GM20431 (cell line): ENCODE results near the gene BTK.
"Not testable (repeated sequence)": the region's sequence is repeated elsewhere in the genome, so short reads cannot be mapped to it uniquely, and the experiment has no call there.

ENCODE experiments used
- in situ Hi-C: fragments of 300-500 bp; cut with MseI, MboI; formaldehyde crosslinking; loops from one replicate; pipeline ENCODE4 v1.15.0; 2020; ENCODE audit warnings: low sequenced_read_pairs; ENCODE audit not compliant: unreplicated experiment

The BTK gene

GRCh38 chrX:101348452-101349192 lies 37.4 kb downstream of the BTK start, which contains the start of gene TIMM8A:
Gene TIMM8A, minus strand, starts transcription at chrX:101348742. Its CDS starts 78 bp downstream, at chrX:101348664.
- in situ Hi-C loops, result no loop called here

GRCh38 chrX:101347859-101348451 lies 38.0 kb downstream of the BTK start:
- in situ Hi-C loops, result no loop called here

DNA sequence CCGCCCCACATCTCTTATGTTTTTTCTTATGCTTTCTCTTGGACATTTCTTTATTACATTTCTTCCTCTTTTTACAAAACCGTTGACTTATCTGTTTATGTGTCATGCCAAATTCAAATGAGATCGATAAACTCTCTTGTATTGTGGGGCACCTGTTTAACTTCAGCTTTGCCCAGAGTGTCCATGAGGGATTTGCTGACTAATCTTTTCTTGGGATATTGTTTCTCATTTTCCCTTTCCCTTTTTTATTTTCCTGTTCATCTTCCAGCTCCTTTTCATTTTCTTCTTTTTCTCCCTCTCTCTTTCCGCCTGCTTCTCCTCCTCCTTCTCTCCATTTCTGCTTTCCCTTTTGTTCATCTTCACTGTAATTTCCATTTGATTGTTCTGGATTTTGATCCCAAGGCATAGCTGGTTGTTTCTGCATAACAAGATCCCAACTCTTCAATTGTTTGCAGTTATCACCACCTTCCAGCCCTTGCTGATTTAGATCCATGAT lies 48.2 kb downstream of the BTK start:
- in situ Hi-C loops, result no loop called here

DNA sequence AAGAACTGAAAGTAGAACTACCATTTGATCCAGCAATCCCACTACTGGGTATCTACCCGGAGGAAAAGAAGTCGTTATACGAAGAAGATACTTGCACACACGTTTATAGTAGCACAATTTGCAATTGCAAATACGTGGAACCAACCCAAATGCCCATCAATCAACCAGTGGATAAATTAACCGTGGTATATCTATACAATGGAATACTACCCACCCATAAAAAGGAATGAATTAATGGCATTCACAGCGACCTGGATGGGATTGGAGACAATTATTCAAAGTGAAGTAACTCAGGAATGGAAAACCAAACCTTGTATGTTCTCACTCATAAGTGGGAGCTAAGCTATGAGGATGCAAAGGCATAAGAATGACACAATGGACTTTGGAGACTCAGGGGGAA lies 51.7 kb downstream of the BTK start:
- in situ Hi-C loops, result not testable (repeated sequence)

DNA sequence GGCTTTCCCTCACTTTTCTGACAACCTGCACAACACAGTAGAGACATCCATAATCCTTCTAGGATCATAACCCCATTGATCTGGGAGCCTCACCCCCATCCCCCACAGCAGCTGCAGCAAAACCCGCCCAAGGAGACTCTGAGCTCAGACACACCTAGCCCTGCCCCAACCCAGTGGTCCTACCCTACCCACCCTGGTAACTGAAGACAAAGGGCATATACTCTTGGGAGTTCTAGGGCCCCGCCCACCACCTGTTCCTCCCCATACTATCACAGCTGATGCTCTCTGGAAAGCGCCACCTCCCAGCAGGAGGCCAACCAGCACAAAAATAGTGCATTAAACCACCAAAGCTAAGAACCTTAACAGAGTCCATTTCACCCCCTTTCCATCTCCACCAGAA lies 59.4 kb downstream of the BTK start:
- in situ Hi-C loops, result not testable (repeated sequence)

DNA sequence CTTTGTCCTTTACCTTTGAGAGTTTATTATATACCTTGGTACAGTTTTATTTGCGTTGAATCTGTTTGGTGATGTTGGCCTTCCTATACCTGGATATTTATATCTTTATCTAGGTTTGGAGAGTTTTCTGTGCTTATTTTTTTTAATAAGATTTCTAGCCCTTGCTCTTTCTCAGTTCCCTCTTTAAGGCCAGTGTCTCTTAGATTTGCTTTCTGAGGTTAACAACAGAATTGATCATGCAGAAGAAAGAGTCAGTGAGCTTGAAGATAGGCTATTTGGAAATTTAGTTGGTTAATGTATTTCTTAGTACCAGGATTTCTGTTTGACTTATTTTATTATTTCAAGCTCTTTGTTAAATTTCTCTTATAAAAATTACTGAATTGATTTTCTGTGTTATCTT lies 82.2 kb downstream of the BTK start:
- in situ Hi-C loops, result no loop called here
